KMS-11 (cell line): ENCODE data around the gene TAF10.
A peak's percentile ranks its signal among the peaks of the same experiment; 100 is the strongest.

Experiments used
- H2AFZ ChIP-seq: fragments of 200-600 bp; sonication (generic); 2 replicates; pipeline ENCODE4 v1.6.1; 2016; ENCODE audit warnings: antibody characterized with exemption, mixed run types, low read depth
- H3K27ac ChIP-seq: fragments of 200-600 bp; sonication (generic); 2 replicates; pipeline ENCODE4 v1.6.1; 2016; ENCODE audit warnings: mild to moderate bottlenecking, mixed run types
- H3K27me3 ChIP-seq: fragments of 200-600 bp; sonication (generic); 2 replicates; pipeline ENCODE4 v1.6.1; 2017; ENCODE audit warnings: mild to moderate bottlenecking, low read depth, mixed run types, moderate library complexity; ENCODE audit not compliant: insufficient read depth
- H3K36me3 ChIP-seq: fragments of 200-600 bp; sonication (generic); 2 replicates; pipeline ENCODE4 v1.6.1; 2017; ENCODE audit warnings: mild to moderate bottlenecking, mixed run types; ENCODE audit not compliant: insufficient read depth
- H3K4me1 ChIP-seq: fragments of 200-600 bp; sonication (generic); 2 replicates; pipeline ENCODE4 v1.6.1; 2016; ENCODE audit warnings: mild to moderate bottlenecking, low read depth, mixed run types; ENCODE audit not compliant: poor library complexity, severe bottlenecking
- H3K4me2 ChIP-seq: fragments of 200-600 bp; sonication (generic); 2 replicates; pipeline ENCODE4 v1.7.0; 2016; ENCODE audit warnings: mild to moderate bottlenecking, mixed run types
- H3K4me3 ChIP-seq: fragments of 200-600 bp; sonication (generic); IDR thresholded peaks from 2 replicates; pipeline ENCODE4 v1.6.1; 2017; ENCODE audit warnings: low read depth, low read length, mixed read lengths; ENCODE audit not compliant: insufficient read depth
- H3K79me2 ChIP-seq: fragments of 200-600 bp; sonication (generic); 2 replicates; pipeline ENCODE4 v1.6.1; 2016; ENCODE audit warnings: low read depth, mixed run types; ENCODE audit not compliant: insufficient read depth
- H3K9ac ChIP-seq: fragments of 200-600 bp; sonication (generic); 2 replicates; pipeline ENCODE4 v1.6.1; 2016; ENCODE audit warnings: mild to moderate bottlenecking, mixed run types
- H4K20me1 ChIP-seq: fragments of 200-600 bp; sonication (generic); 2 replicates; pipeline ENCODE4 v1.6.1; 2016; ENCODE audit warnings: mild to moderate bottlenecking, mixed run types; ENCODE audit not compliant: insufficient read depth
- CTCF ChIP-seq: fragments of 200-600 bp; sonication (generic); conservative IDR thresholded peaks from 2 replicates; pipeline ENCODE4 v1.6.1; 2017; ENCODE audit warnings: low read depth, mild to moderate bottlenecking, antibody characterized with exemption, low read length, moderate library complexity, mixed read lengths

Gene TAF10

DNA sequence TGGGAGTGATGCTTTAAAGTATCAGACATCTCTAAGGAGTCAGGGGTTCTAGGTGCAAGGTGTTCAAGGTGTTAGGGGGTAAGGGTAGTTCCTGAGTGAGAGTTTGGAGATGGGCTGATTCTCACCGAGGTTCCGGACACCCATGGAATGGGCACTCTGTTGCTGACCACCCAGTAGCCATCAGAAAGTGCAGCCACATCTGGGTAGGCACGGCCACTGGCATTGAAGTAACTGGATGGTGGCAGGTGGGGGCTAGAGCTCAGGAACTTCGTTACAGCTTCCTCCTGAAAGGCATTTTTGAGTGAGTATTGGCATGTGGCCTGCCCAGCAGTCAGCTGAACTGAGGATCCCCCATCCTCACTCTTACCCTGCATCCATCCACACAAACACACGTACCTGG lies 3.0 kb upstream of the TAF10 start:
- H3K4me1 ChIP-seq = peaks cover 30% of the 10 kb centered on the region
- H3K4me2 ChIP-seq = no peak overlapping the region

GRCh38 chr11:6614446-6614845 lies 2.4 kb upstream of the TAF10 start:
- no peak overlapping the region for H3K4me2 ChIP-seq
- H3K79me2 ChIP-seq = peaks cover 9% of the 10 kb centered on the region; the same call in 1 of the 2 replicates
- no peaks in the 10 kb centered on the region for H3K27me3 ChIP-seq
- no peak overlapping the region for H3K9ac ChIP-seq
- H4K20me1 ChIP-seq = no peaks in the 10 kb centered on the region
- H3K27ac ChIP-seq = no peak overlapping the region
- no peaks in the 10 kb centered on the region for H3K36me3 ChIP-seq
- no peak overlapping the region for H3K4me3 ChIP-seq
- H2AFZ ChIP-seq = no peak overlapping the region
- no peak for TF ChIP-seq CTCF
- H3K4me1 ChIP-seq = peaks cover 24% of the 10 kb centered on the region

More for the DNA sequence above, 3.0 kb upstream of the TAF10 start:
- Histone ChIP-seq H4K20me1 (no peaks in the 10 kb centered on the region), H3K36me3 (no peaks in the 10 kb centered on the region), H3K27ac (no peak overlapping the region), H3K4me3 (no peak overlapping the region), H3K79me2 (peaks cover 9% of the 10 kb centered on the region; the same call in 1 of the 2 replicates), H3K27me3 (no peaks in the 10 kb centered on the region), H2AFZ (no peak overlapping the region), H3K9ac (no peak overlapping the region)
- TF ChIP-seq CTCF = no peak

DNA sequence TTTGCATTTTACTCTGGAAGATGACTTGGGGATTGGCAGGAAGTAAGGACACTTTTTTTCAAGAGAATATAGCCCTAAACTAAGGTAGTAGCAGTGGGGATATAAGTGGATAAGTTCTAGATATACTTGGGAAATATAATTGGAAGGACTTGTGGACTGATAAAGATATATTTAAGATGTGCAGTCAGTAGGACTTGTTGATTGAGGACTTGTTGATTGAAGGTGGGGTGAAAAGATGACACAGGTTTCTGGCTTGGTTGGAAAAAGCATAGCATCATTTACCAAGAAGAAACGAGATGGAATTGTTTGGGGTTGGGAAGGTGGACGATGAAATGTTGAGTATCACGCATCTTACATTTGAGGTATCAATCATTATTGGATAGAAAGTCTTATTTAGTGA lies 1.5 kb upstream of the TAF10 start:
- Histone ChIP-seq H3K27me3 (no peaks in the 10 kb centered on the region), H3K9ac (peak overlapping the region; percentile 82; the same call in 1 of the 2 replicates), H3K36me3 (no peaks in the 10 kb centered on the region), H3K79me2 (peaks cover 9% of the 10 kb centered on the region; the same call in 1 of the 2 replicates), H3K4me1 (peaks cover 25% of the 10 kb centered on the region), H3K4me2 (peak overlapping the region; percentile 52; the same call in 1 of the 2 replicates), H2AFZ (no peak overlapping the region), H3K4me3 (no peak overlapping the region), H4K20me1 (no peaks in the 10 kb centered on the region), H3K27ac (peak overlapping the region; percentile 91; the same call in 1 of the 2 replicates)
- TF ChIP-seq CTCF = no peak

GRCh38 chr11:6611963-6612212 lies 128 bp downstream of the TAF10 start:
- no peak for TF ChIP-seq CTCF
- Histone ChIP-seq H3K36me3 (no peaks in the 10 kb centered on the region), H3K27ac (peak overlapping the region; percentile 91; the same call in 1 of the 2 replicates)

More at GRCh38 chr11:6611963-6612212, 128 bp downstream of the TAF10 start:
- H3K4me2 ChIP-seq = peak overlapping the region; percentile 100; the same call in 1 of the 2 replicates
- H3K4me1 ChIP-seq = peaks cover 39% of the 10 kb centered on the region
- H2AFZ ChIP-seq = 0 out of 2 replicates have a peak overlapping the region, but pooled peaks have one; percentile 16
- no peak overlapping the region for H3K4me3 ChIP-seq
- peak overlapping the region; percentile 82 for H3K9ac ChIP-seq
- peaks cover 9% of the 10 kb centered on the region; the same call in 1 of the 2 replicates for H3K79me2 ChIP-seq
- no peaks in the 10 kb centered on the region for H4K20me1 ChIP-seq
- no peaks in the 10 kb centered on the region for H3K27me3 ChIP-seq
